ENCODE measurements around the gene CERS6. TPM values are rescaled to one million over a fixed set of nuclear protein-coding genes. Genes with fewer than 3 reads are reported as not detected.

The CERS6 gene
- total RNA-seq, 1 donor from 2014 or later = 27.7 TPM

GRCh38 chr2:168469281-168469988 lies 13.4 kb downstream of the CERS6 start:
- H3K4me1 ChIP-seq = peaks cover 57% of the 10 kb centered on the region
- intact Hi-C loops (cut with DNase I) = no loop called here
- no peak for DNase-seq (ENCODE audit: extremely low spot score in 2 of 2)
- TF ChIP-seq CTCF (IDR thresholded peaks at IDR 0.05) (no peak), POLR2A (IDR thresholded peaks at IDR 0.05) (no peak), POLR2AphosphoS5 (IDR thresholded peaks at IDR 0.05; ENCODE audit: insufficient read depth in 1 of 2, low read depth in 1 of 2) (no peak)
- no peak overlapping the region for H3K27ac ChIP-seq
- H3K36me3 ChIP-seq = no peaks in the 10 kb centered on the region
- H3K4me3 ChIP-seq = no peak overlapping the region
- no peaks in the 10 kb centered on the region for H3K9me3 ChIP-seq
- H3K27me3 ChIP-seq = no peaks in the 10 kb centered on the region

DNA sequence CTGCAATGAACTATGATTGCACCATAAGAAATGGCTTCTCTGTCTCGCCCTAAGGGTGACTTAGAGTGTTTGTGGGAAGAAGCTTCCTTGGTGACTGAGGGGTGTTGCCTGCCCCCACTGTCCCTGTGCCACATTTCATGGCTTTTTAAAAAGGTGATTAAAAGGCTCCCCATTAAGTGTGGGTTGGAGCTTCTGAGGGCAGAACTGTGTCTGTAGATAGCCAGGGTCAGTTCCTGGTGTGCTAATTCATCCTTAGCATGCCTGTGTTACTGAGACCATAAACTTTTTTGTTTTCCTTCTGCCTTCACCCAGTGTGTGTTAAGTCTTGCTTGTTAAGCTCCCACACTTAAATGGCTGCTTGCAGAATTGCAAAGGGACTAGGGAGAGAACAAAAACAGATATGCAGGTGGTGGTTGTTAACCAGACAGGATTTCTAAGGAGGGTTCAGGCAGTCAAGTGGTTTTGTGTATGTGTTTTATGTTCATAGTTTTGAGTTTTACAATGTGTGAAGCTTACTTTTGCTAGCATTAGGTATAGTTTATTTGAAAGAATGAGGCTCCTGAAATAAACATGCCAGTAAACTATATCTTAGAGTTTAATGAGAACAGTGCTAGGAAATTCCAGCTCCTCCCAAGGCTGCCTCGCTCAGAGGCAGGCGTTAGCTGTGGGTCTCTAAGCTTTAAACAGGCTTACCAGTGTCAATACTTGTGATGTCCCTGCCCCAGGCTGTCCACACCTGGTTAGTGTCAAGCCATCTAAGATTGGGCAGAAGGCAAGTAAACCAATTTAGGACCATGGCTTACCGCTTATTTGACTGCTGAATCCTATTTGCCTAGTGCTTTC lies 14.5 kb downstream of the CERS6 start:
- Histone ChIP-seq H3K27me3 (no peaks in the 10 kb centered on the region), H3K9me3 (no peaks in the 10 kb centered on the region), H3K36me3 (no peaks in the 10 kb centered on the region), H3K27ac (no peak overlapping the region), H3K4me3 (no peak overlapping the region), H3K4me1 (peaks cover 56% of the 10 kb centered on the region)
- TF ChIP-seq CTCF (IDR thresholded peaks at IDR 0.05) (no peak), POLR2AphosphoS5 (IDR thresholded peaks at IDR 0.05; ENCODE audit: insufficient read depth in 1 of 2, low read depth in 1 of 2) (no peak), POLR2A (IDR thresholded peaks at IDR 0.05) (no peak)
- no peak for DNase-seq (ENCODE audit: extremely low spot score in 2 of 2)
- intact Hi-C loops (cut with DNase I) = no loop called here

GRCh38 chr2:168471163-168471475 lies 15.0 kb downstream of the CERS6 start:
- intact Hi-C loops (cut with DNase I) = no loop called here
- no peaks in the 10 kb centered on the region for H3K36me3 ChIP-seq
- no peaks in the 10 kb centered on the region for H3K27me3 ChIP-seq
- no peak for TF ChIP-seq POLR2AphosphoS5 (IDR thresholded peaks at IDR 0.05; ENCODE audit: insufficient read depth in 1 of 2, low read depth in 1 of 2)
- no peak for DNase-seq (ENCODE audit: extremely low spot score in 2 of 2)
- peaks cover 51% of the 10 kb centered on the region for H3K4me1 ChIP-seq
- H3K27ac ChIP-seq = no peak overlapping the region
- H3K9me3 ChIP-seq = no peaks in the 10 kb centered on the region
- H3K4me3 ChIP-seq = no peak overlapping the region

DNA sequence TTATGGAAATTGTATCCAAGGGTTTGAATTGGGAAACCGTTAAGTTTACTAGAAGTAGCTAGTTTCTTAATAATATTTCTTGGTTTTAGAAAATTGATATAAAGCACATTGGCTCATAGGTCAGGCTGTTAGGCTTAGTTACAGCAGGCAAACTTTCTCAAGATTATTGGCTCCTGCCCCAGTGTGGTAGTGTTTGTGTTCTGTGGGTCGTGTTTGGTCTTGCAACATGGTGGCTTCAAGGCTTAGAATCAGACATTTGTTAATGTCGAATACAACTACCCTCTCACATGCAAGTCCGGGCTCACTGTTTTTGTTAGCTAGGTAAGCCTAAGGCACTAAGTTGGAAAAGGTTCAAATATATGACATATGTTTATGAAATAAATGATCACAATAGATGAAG lies 19.6 kb downstream of the CERS6 start:
- TF ChIP-seq POLR2AphosphoS5 (IDR thresholded peaks at IDR 0.05; ENCODE audit: insufficient read depth in 1 of 2, low read depth in 1 of 2) (peak in 1 of 2 donors; percentile 8), CTCF (IDR thresholded peaks at IDR 0.05) (no peak)
- no peak for DNase-seq (ENCODE audit: extremely low spot score in 2 of 2)
- Histone ChIP-seq H3K27me3 (no peaks in the 10 kb centered on the region), H3K4me1 (peaks cover 12% of the 10 kb centered on the region), H3K9me3 (no peaks in the 10 kb centered on the region), H3K4me3 (no peak overlapping the region), H3K27ac (no peak overlapping the region), H3K36me3 (no peaks in the 10 kb centered on the region)
- intact Hi-C loops (cut with DNase I) = no loop called here

GRCh38 chr2:168478206-168478605 lies 22.1 kb downstream of the CERS6 start:
- H3K4me1 ChIP-seq = peaks cover 7% of the 10 kb centered on the region
- TF ChIP-seq CTCF (IDR thresholded peaks at IDR 0.05) = no peak
- TF ChIP-seq POLR2A (IDR thresholded peaks at IDR 0.05) = no peak
- TF ChIP-seq POLR2AphosphoS5 (IDR thresholded peaks at IDR 0.05; ENCODE audit: insufficient read depth in 1 of 2, low read depth in 1 of 2) = no peak

More at GRCh38 chr2:168478206-168478605, 22.1 kb downstream of the CERS6 start:
- H3K27ac ChIP-seq = no peak overlapping the region
- intact Hi-C loops (cut with DNase I) = no loop called here
- no peak for DNase-seq (ENCODE audit: extremely low spot score in 2 of 2)
- no peak overlapping the region for H3K4me3 ChIP-seq
- H3K9me3 ChIP-seq = no peaks in the 10 kb centered on the region
- no peaks in the 10 kb centered on the region for H3K36me3 ChIP-seq
- H3K27me3 ChIP-seq = no peaks in the 10 kb centered on the region
